HG03095 (cell line): Measurements from ENCODE around the gene STAT3.
"Not testable (repeated sequence)": the region's sequence is repeated elsewhere in the genome, so short reads cannot be mapped to it uniquely, and the experiment has no call there.

Experiments used
- ATAC-seq: cut with Tn5 transposase; IDR thresholded peaks from one replicate; pipeline ENCODE4 v1.9.1; 2021; ENCODE audit warnings: moderate library complexity; ENCODE audit not compliant: unreplicated experiment

STAT3 gene

DNA sequence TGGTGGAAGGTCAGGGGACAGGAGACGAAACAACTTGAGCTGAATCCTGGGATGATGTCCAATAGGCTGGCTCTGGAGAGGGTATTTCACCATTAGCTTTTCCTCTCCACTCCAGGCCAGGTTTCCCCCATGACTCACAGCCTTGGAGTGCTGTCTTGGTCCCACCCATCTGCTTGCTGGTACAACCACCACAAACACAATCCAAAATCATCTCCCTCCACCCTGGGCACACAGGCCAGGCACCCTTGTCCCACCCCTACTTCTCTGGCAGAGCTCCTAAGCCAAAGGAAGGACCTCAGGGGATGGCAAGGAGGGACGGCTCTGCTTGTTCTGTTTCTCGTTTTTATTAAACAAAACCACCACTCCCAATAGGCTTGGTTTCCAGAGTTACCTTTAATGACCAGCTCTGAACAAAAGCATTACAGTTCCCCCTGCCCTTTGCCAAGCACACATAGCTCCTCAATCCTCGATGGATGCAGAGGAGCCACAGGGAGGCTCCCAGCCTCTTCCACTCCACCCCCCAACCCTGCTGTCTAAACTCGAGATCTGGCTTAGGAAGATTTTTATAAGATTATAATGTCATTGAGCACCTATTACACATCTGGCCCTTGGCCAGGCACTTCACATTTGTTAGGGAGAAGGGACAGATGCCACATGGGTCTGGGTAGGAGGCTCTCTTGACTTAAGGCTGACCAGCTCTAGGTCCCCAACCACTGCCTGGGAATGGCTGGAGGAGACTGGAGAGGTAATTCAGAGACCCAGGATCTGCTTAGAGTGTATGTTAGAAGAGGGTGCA, 21.5 kb upstream of the STAT3 start:
- no peak for ATAC-seq

DNA sequence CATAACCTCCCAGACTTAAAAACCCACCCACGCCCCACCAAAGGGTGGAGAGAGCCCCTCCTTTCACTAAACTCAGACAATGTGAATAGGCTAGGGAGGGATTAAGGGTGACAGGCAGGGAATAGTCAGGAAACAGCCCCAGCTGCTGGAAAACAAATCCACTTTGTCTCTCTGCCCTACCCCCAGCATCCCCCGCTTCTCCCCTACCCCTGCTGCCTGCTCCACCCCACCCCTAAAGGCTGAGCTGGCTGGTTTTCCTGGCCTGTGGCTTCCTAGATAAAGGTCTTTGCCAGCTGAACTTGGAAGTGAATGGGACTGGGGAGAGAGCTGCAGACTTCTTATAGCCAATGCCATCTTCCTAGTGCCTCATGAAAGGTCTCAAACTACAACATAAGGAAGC, 19.8 kb upstream of the STAT3 start:
- no peak for ATAC-seq

DNA sequence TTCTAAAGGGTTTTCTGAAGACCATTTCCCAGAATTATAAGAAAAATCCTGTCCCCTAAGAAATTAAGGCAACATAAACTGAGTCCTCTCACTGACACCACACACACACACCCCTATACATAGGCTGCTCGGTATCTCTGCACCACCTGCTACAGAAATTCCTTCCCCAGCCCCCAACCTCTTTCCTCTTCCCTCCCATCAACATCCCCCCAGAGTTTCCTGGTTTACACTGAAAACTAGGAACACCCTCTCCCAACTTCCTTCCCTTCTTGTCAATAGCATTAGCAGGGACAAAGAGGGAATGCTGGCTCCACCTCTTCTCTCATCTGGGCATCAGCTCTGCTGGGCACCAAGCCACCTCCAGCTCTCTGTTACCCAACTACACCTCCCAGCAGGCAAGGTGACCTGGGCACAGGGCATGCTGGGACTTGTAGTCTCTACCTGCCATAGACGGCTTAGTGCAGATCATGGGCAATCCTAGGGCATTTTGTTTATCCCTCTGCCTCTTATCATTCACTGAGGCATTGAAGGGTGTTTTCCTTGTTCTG, 19.1 kb upstream of the STAT3 start:
- no peak for ATAC-seq

DNA sequence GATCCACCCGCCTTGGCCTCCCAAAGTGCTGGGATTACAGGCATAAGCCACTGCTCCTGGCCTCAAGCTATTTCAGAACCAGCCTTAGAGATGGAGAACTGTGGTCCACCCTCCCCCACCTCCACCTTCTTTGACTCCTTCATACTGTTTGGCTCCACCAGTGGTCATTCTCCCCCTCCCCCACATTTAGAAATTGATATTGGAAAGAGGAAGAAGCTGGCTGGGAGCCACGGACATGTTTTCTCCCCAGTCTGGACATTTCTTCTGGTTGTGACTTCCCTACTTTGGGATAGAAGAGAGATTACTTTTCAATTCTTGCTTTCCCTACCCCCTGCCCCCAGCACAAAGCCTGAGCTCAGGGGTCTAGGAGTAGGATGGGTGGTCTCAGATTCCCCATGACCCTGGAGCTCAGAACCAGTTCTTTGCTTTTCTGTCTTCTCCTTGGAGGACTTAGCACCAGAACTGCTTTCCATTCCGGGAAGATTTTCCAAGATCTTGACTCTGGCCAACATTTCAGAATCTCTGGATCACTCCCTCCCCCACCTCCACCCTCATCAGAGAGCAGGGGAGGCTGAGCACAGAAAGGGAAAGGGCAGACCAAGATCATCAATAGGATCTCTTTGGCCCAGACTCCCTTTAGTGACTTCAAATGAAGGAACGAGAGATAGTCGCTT, 18.5 kb upstream of the STAT3 start:
- ATAC-seq = no peak

DNA sequence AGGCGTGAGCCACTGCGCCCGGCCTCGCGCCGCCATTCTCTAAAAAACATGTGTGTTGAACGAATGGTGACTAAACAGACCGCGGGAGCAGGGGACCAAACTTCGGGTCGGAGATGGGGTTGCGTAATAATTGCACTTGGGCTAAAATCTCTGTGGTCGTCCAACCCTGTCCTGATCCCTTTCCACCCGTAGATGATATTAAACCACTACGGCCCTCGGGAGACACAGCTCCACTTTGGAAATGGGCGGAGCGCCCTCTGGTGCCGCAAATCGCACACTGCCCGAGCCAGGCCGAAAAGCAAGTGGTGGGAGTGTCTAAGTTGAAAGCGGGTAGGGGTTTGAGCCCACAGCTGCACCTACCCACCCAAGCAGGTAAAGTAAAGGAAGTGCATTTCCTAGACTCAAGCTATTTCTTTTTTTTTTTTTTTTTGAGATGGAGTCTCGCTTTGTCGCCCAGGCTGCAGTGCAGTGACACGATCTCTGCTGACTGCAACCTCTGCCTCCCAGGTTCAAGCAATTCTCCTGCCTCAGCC, 17.8 kb upstream of the STAT3 start:
- ATAC-seq = no peak

DNA sequence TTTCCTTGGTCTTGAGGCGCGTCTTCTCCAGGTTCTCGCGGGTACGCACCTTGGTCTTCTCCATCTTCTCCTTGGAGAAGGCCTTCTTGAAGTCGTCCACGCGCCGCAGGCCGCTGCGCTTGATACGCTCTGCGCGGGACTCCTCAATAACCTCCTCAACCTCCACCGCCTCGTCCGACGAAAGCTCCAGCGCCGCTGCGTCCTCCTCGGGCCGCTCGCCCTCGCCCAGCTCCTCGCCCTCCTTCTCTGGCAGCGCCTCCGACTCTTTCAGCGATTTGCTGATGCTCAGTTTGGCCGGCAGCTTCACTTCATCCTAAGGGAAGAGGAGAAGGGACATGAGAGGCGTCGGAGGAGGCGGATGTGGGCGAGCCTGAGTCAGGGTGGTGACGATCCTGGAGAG, 16.8 kb upstream of the STAT3 start:
- no peak for ATAC-seq

DNA sequence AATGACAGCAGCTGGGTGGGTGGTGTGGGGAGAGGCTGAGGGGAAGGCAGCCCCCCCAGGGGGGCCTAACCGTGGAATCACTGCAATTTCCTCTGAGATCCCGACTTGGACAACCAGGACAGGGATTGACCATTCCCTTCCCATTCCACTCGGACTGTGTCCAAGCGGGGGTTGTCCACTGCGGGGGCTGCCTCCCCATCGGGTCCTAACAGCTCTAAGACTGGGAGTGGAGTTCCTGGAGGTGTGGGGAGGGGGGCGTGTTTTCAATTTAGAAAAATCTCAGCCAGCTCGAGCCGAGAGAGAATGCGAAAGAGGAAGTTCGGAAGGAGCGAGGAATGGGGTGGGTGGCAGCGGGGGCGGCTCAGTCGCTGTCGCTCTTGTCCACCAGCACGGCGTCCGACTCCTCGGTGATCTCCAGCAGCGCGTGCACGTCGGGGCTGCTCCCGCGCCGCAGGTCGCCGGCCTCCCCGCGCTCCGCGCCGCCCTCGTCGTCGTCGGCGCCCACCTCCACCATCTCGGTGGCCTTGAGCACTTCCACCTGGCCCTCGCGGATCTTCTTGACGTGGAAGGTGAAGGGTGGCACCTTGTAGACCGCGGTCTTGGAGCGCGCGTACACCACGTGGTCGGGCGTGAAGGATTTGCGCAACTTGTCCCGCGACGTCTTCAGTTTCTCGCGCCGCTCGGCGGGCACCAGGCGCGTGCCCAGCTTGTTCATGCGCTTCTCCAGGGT, 16.2 kb upstream of the STAT3 start:
- ATAC-seq = no peak

DNA sequence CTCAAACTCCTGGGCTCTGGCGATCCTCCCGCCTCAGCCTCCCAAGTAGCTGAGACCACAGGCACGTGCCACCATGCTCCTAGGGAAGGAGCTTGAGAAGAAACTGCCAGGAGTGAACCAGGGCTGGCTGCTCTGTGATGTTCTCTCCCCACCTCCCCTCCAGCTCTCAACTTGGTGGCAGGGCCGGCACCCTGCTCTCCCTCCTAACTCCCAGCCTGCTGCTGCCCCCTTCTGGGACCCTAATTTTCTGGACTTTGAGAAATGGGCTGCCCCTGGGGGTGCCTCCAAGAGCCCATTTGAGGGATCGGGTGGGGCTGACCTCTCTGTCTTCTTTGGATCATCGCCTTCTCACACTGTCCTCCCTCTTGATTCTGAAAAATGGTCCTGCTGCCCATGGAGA, 14.9 kb upstream of the STAT3 start:
- ATAC-seq = no peak

DNA sequence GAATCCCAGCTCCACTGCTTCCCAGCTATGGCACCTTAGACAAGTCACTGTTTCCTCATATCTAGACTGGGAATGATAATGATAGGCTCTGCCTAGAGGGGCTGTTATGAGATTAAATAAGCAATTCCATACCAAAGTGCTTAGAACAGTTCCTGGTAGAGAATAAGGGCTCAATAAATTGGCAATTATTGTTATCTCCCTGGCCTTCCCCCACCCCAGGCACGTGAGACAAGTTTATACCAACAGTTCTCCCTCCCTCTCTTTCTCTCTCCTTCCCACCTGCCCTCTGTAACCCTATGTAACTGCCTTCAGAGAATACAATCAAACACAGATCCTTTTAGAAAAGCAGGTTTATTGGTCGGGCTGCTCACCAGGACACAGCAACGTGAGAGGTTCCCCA, 13.9 kb upstream of the STAT3 start:
- ATAC-seq = no peak

DNA sequence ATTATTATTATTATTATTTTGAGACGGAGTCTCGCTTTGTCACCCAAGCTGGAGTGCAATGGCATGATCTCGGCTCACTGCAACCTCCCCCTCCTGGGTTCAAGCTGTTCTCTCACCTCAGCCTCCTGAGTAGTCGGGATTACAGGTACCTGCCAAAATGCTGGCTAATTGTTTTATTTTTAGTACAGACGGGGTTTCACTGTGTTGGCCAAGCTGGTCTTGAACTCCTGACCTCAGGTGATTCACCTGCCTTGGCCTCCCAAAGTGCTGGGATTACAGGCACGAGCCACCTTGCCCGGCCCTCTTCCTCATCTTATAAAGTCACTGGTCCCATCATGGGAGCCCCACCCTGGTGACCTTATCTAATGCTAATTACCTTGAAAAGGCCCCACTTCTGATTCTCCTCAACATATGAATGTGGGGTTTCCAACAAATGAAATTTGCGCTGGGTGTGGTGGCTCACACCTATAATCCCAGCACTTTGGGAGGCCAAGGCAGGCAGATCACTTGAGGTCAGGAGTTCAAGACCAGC, 12.7 kb upstream of the STAT3 start:
- ATAC-seq = not testable (repeated sequence)

DNA sequence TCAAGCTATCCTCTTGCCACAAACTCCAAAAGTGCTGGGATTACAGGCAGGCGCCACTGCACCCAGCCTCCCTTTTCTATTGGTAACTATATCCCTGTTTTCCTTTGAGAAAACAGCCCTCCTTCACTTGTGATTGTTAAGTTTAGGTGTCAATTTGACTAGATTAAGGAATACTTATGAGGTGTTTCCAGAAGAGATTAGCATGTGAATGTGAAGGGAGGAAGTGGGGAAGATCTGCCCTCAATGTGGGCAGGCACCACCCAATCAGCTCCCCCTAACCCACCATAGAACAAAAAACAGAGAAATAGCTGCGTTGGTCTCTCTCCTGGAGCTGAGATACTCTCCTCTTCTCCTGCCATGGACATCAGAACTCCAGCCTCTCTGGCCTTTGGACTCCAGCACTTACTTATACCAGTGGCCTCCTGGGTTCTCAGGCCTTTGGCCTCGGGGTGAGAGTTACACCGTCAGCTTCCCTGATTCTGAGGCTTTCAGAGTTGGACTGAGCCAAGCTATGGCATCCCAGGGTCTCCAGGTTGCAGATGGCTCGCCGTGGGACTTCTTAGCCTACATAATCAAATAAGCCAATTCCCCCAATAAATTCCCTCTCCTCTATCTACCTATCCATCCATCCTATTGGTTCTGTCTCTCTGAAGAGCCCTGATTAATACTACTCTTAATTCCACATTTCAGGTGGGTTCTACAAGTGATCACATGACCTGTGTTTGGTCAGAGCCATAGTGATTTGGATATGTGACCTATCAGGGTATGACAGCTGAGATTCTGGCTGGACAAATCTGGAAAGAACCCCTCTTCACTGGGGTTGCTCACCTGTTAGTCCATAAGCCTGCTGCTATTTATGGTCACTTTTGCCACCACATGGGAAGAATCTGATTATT, 12.0 kb upstream of the STAT3 start:
- ATAC-seq = no peak

DNA sequence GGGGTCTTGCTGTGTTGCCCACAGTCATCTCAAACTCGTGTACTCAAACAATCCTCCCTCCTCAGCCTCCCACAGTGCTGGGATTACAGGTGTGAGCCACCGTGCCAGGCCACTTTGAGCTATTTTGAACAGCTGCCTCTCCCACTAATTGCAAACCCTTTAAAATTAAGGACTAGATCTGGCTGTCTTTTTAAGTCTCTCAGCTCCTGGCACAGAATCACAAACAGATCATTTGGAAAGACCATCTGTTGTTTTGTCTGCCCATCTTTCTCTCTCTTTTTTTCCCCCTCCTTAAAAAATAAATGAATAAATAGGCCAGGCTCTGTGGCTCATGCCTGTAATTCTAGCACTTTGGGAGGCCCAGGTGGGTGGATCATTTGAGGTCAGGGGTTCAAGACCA, 10.9 kb upstream of the STAT3 start:
- ATAC-seq = no peak

DNA sequence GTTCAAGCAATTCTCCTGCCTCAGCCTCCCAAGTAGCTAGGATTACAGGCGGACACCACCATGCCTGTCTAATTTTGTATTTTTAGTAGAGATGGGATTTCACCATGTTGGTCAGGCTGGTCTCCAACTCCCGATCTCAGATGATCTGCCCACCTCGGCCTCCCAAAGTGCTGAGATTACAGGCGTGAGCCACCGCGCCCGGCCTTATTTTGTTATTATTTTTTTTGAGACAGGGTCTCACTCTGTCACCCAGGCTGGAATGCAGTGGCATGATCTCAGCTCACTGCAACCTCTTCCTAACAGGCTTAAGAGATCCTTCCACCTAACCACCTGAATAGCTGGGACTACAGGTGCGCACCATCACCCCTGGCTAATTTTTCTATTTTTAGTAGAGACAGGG, 7.4 kb upstream of the STAT3 start:
- ATAC-seq = not testable (repeated sequence)

DNA sequence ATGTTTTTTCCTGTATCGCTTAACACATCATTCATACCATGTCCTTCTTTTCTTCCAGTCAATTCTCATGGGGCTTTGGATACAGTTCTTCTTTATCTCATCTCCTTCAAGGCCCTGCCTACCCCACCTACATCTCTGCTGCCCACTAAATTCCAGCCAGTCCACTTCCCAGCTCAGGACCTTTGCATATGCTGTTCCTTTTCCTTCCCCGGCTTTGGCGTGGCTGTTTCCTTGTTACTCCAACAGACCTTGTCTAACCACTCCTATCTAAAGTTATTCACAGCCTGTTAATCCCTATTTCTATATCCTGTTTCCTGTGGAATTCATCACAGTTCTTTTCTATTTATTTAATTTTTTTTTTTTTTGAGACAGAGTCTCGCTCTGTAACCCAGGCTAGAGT, 6.6 kb upstream of the STAT3 start:
- ATAC-seq = no peak

DNA sequence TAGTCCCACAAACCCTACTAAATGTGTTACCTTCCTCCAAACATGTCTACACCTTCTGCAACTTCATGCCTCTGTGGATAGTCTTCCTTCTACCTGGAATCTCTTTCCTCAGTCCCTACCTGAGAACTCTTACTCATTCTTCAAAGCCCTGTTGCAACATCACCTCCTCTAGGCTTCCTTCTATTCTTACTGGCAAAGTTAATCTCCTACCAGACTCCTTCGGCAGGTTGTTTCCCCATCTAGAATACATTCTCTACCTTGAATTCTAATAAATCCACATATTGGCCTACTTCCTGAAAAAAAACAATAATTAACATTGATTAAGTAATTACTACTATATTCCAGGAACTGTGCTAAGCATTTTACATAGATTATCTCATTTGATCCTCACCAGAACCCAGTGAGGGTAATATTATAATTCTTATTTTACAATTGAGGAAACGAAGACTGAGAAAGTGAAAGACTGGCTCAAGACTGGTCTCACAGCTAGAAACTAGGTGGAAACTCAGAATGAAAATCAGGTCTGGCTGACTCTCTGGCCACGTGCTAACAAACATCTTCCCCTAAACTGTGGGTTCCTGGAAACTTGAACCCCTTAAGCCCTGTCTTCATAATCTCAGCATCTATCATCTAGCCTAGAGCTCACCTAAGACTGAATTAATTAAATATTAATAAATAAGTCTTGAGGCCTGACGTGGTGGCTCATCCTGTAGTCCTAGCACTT, 4.6 kb upstream of the STAT3 start:
- ATAC-seq = no peak

DNA sequence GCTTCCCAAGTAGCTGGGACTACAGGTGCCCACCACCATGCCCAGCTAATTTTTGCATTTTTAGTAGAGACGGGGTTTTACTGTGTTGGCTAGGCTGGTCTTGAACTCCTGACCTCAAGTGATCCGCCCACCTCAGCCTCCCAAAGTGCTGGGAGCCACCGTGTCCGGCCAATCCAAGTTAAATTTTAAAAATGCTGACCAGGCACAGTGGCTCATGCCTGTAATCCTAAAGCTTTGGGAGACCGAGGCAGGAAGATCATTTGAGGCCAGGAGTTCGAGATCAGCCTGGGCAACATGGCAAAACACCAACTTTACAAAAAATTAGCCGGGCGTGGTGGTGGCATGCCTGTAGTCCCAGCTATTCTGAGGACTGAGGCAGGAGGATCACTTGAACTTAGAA, 3.2 kb upstream of the STAT3 start:
- ATAC-seq = not testable (repeated sequence)

DNA sequence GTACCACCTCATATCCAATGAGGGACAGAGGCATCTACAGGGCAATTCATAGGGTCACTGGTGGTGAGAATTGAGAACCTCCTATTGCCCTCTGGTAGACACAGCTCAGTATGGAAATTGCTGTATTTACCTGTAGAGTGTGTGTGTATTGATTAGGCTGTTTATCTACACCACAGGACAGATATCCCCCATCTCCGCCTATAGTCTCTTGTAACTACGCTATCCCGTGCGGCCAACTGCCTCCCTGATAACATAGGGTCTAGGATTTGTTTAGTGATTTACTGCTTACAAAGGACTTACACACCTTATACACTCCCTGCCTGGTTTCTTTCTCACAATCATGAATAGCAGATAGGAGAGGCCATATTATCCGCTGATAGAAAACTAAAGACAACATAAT, 1.7 kb upstream of the STAT3 start:
- ATAC-seq = no peak

DNA sequence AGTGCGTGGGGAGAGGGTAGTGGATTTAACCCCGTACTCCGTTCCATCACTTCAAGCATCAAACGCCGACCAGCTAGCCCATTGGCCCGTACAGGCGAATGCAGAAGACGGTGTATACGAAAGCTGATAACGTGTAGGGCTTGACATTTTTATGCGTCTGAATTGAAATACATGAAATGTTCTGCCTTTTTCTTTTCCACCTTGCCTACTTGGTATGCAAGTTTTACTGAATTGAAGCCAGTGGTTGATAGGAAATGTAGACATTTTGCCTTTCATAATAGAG, 834 bp upstream of the STAT3 start:
- ATAC-seq = peak; percentile 20

DNA sequence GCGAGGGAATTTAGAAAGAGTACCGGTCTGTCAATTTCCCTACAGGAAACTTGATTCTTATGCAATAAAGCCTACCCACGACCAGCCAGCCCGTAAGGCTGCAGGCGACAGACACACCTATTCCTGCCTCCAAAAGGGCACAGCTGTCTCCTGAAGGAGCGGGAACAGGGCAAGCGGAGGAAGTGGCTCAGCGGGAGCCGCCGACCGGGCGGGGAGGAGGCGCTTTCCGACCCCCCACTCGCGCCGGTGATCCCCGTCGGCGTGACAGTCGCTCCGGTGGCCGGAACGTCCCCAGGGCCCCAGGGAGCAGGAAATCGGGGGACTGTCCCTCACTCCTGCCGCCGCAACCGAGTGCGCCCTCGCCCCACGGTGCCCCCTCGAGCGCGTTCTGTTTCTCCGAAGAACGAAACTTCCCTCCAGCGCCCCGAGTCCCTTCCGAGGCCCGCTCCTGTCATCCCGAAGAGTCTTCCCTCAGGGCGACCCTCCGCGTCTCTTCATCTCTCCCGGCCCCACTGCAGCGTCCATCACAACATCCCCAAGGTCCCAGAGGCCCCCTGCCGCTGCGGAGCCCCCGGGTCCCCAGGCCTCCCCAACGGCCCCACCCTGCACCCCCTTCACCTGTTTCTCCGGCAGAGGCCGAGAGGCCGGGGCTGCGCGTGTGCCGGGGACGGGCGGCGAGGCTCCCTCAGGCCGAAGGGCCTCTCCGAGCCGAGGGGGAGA, 421 bp downstream of the STAT3 start:
- peak; percentile 2 for ATAC-seq
